Ishikawa (cell line): ENCODE measurements around the gene APEX1.

Source experiments
- CREB1 ChIP-seq: IDR thresholded peaks from 2 replicates; pipeline ENCODE4 v1.6.1; 2012; ENCODE audit warnings: low read depth
- EGR1 ChIP-seq: IDR thresholded peaks from 2 replicates; pipeline ENCODE4 v1.6.1; 2012
- EP300 ChIP-seq: IDR thresholded peaks from 2 replicates; pipeline ENCODE4 v1.6.1; 2012; ENCODE audit warnings: borderline replicate concordance
- NFIC ChIP-seq: IDR thresholded peaks from 2 replicates; pipeline ENCODE4 v1.6.1; 2012
- RAD21 ChIP-seq: IDR thresholded peaks from 2 replicates; pipeline ENCODE4 v1.6.1; 2012; ENCODE audit warnings: low read depth
- REST ChIP-seq: IDR thresholded peaks from 2 replicates; pipeline ENCODE4 v1.6.1; 2012; ENCODE audit warnings: low read depth, mild to moderate bottlenecking
- TAF1 ChIP-seq: IDR thresholded peaks from 2 replicates; pipeline ENCODE4 v1.6.1; 2012; ENCODE audit warnings: low read depth, mild to moderate bottlenecking

GRCh38 chr14:20440465-20440864, 14.6 kb upstream of the APEX1 start:
- no peak for TF ChIP-seq REST
- no peak for TF ChIP-seq EGR1
- TF ChIP-seq RAD21 = no peak
- no peak for TF ChIP-seq EP300
- no peak for TF ChIP-seq TAF1
- TF ChIP-seq NFIC = no peak
- no peak for TF ChIP-seq CREB1
